Uterus (tissue), 2 donors: ENCODE measurements around the gene TEX11.

Source experiments
- POLR2A ChIP-seq, 2 donors: fragments of 450-650 bp; IDR thresholded peaks; one replicate each; pipeline ENCODE4 v1.6.1; 2016; ENCODE audit warnings: antibody characterized with exemption in 2 of 2, mild to moderate bottlenecking in 1 of 2, moderate library complexity in 1 of 2
- TF ChIP-seq, protein P1 (sequence below), 4 experiments: fragments of 200-600 bp in 2 of 4; fragments of 450-650 bp in 2 of 4; sonication (generic) in 2 of 4; IDR thresholded peaks; one replicate each; pipeline ENCODE4 v1.5.1; 2016 to 2019; ENCODE audit warnings: antibody characterized with exemption in 4 of 4, mild to moderate bottlenecking in 2 of 4, moderate library complexity in 1 of 4

DNA sequence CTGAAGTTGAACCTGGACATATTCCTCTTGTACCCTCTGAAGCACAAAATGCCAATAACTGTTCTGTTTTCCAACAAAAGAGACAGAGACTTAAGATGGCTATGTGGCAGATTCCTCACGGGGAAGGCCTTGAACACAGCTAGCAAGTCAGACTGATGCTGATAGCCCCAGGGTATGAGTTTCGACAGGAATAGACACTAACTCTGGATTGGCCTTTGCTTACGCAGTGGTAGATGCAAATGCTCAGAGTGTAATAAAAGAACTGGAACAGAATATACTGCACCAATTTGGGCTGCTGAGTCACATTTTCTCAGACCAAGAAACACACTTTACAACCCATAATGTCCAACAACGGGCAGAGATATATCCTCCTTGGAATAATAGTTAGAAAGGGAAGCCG lies 290.0 kb downstream of the TEX11 start:
- TF ChIP-seq, protein P1, sequence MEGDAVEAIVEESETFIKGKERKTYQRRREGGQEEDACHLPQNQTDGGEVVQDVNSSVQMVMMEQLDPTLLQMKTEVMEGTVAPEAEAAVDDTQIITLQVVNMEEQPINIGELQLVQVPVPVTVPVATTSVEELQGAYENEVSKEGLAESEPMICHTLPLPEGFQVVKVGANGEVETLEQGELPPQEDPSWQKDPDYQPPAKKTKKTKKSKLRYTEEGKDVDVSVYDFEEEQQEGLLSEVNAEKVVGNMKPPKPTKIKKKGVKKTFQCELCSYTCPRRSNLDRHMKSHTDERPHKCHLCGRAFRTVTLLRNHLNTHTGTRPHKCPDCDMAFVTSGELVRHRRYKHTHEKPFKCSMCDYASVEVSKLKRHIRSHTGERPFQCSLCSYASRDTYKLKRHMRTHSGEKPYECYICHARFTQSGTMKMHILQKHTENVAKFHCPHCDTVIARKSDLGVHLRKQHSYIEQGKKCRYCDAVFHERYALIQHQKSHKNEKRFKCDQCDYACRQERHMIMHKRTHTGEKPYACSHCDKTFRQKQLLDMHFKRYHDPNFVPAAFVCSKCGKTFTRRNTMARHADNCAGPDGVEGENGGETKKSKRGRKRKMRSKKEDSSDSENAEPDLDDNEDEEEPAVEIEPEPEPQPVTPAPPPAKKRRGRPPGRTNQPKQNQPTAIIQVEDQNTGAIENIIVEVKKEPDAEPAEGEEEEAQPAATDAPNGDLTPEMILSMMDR (IDR thresholded peaks at IDR 0.05): no peak
- TF ChIP-seq POLR2A (IDR thresholded peaks at IDR 0.05): no peak
